ENCODE measurements around the gene CUX1.
"Not testable (repeated sequence)": the region's sequence is repeated elsewhere in the genome, so short reads cannot be mapped to it uniquely, and the experiment has no call there.

The CUX1 gene

GRCh38 chr7:101817471-101818286 lies at the start of gene CUX1:
CUX1 (plus strand) TSS chr7:101817626; CDS start chr7:101817640, 14 bp downstream.
- peak; percentile 52 for DNase-seq (ENCODE audit: low spot score)

GRCh38 chr7:101768280-101768679 lies 49.1 kb upstream of the CUX1 start:
- DNase-seq (ENCODE audit: low spot score) = no peak

GRCh38 chr7:101770466-101770865 lies 47.0 kb upstream of the CUX1 start:
- DNase-seq (ENCODE audit: low spot score) = no peak

- no peak for DNase-seq (ENCODE audit: low spot score)
Observed at GRCh38 chr7:101772508-101773211, 44.8 kb upstream of the CUX1 start.

- DNase-seq (ENCODE audit: low spot score) = no peak
Observed at GRCh38 chr7:101775181-101775580, 42.2 kb upstream of the CUX1 start.

GRCh38 chr7:101778026-101778580 lies 39.3 kb upstream of the CUX1 start:
- DNase-seq (ENCODE audit: low spot score) = no peak

GRCh38 chr7:101779267-101779666 lies 38.2 kb upstream of the CUX1 start:
- DNase-seq (ENCODE audit: low spot score) = no peak

- no peak for DNase-seq (ENCODE audit: low spot score)
Observed at GRCh38 chr7:101780281-101780680, 37.1 kb upstream of the CUX1 start.

- DNase-seq (ENCODE audit: low spot score) = no peak
Observed at GRCh38 chr7:101781439-101781838, 36.0 kb upstream of the CUX1 start.

GRCh38 chr7:101782476-101782875 lies 35.0 kb upstream of the CUX1 start:
- DNase-seq (ENCODE audit: low spot score) = no peak

GRCh38 chr7:101782896-101783295 lies 34.5 kb upstream of the CUX1 start:
- no peak for DNase-seq (ENCODE audit: low spot score)

GRCh38 chr7:101783381-101784181 lies 33.8 kb upstream of the CUX1 start:
- no peak for DNase-seq (ENCODE audit: low spot score)

- DNase-seq (ENCODE audit: low spot score) = no peak
Observed at GRCh38 chr7:101784292-101785127, 32.9 kb upstream of the CUX1 start.

- DNase-seq (ENCODE audit: low spot score) = no peak
Observed at GRCh38 chr7:101787864-101788263, 29.6 kb upstream of the CUX1 start.

- no peak for DNase-seq (ENCODE audit: low spot score)
Observed at GRCh38 chr7:101788517-101788916, 28.9 kb upstream of the CUX1 start.

GRCh38 chr7:101790566-101791293 lies 26.7 kb upstream of the CUX1 start:
- no peak for DNase-seq (ENCODE audit: low spot score)

GRCh38 chr7:101792051-101792681 lies 25.3 kb upstream of the CUX1 start:
- no peak for DNase-seq (ENCODE audit: low spot score)

- not testable (repeated sequence) for DNase-seq (ENCODE audit: low spot score)
Observed at GRCh38 chr7:101792682-101793071, 24.7 kb upstream of the CUX1 start.

- no peak for DNase-seq (ENCODE audit: low spot score)
Observed at GRCh38 chr7:101795461-101795860, 22.0 kb upstream of the CUX1 start.

- not testable (repeated sequence) for DNase-seq (ENCODE audit: low spot score)
Observed at GRCh38 chr7:101798173-101798572, 19.3 kb upstream of the CUX1 start.
